Endothelial cell of umbilical vein (primary cell): ENCODE data around the gene MINDY4. TPM values are rescaled to one million over a fixed set of nuclear protein-coding genes. Genes with fewer than 3 reads are reported as not detected.

Experiments
- BruUV-seq: library from RNA; stranded (reverse); fragments of 400-500 nt; replicated peaks from 2 replicates; lab custom pipeline; 2021; lab: Mats Ljungman, UMichigan
- CTCF ChIA-PET: fragments of 300-600, 350-600 bp; sonication (Branson Sonifier 250); formaldehyde crosslinking; loops from one replicate; lab custom pipeline; 2021; ENCODE audit warnings: antibody characterized with exemption, inconsistent platforms; lab: Charles Lee
- POLR2A ChIA-PET: fragments of 300-600, 350-600 bp; sonication (Branson Sonifier 250); formaldehyde crosslinking; loops from one replicate; lab custom pipeline; 2021; ENCODE audit warnings: antibody characterized with exemption, inconsistent platforms; lab: Charles Lee
- DNase-seq: peaks from one replicate; pipeline ENCODE4 v3.0.0-alpha.2; 2011; ENCODE audit warnings: low read depth, low spot score
- FAIRE-seq: peaks from 2 replicates; lab custom pipeline; 2011; peaks lifted over from hg19 to GRCh38; lab: Jason Lieb, UNC
- H2AFZ ChIP-seq: 2 replicates; pipeline ENCODE4 v1.6.0; 2012; ENCODE audit warnings: low read depth, low read length, control low read depth, inconsistent platforms
- H3K27ac ChIP-seq: 2 replicates; pipeline ENCODE4 v1.5.1; 2011; ENCODE audit warnings: low read depth, mild to moderate bottlenecking, control low read depth, low read length, moderate library complexity; ENCODE audit not compliant: insufficient read depth
- H3K27me3 ChIP-seq, 2 experiments: 2 replicates each; pipeline versions ENCODE4 v1.6.0 to v1.6.1; 2011; ENCODE audit warnings: low read length in 2 of 2, mixed read lengths in 1 of 2; ENCODE audit not compliant: control insufficient read depth in 2 of 2, insufficient read depth in 2 of 2
- H3K36me3 ChIP-seq, 2 experiments: 2 replicates in 1 of 2; 3 replicates in 1 of 2; pipeline ENCODE4 v1.5.1; 2011; ENCODE audit warnings: low read length in 2 of 2, mild to moderate bottlenecking in 1 of 2, moderate library complexity in 1 of 2; ENCODE audit not compliant: control insufficient read depth in 2 of 2, insufficient read depth in 2 of 2; ENCODE audit errors: extremely low read depth in 1 of 2
- H3K4me1 ChIP-seq: 3 replicates; pipeline ENCODE4 v1.5.1; 2011; ENCODE audit warnings: mild to moderate bottlenecking, low read length; ENCODE audit not compliant: control insufficient read depth, insufficient read depth; ENCODE audit errors: extremely low read depth
- H3K4me2 ChIP-seq: 2 replicates; pipeline ENCODE4 v1.6.1; 2011; ENCODE audit warnings: low read length, control low read depth, mixed read lengths; ENCODE audit not compliant: insufficient read depth
- H3K4me3 ChIP-seq, 3 experiments: fragments of 200-600 bp in 1 of 3; sonication (generic), shearing (Covaris generic) in 1 of 3; replicated peaks in 1 of 3; 2 replicates each; pipeline ENCODE4 v1.5.1; 2011 to 2016; ENCODE audit warnings: control low read depth in 3 of 3, low read length in 3 of 3, mild to moderate bottlenecking in 2 of 3, inconsistent platforms in 1 of 3, low read depth in 1 of 3, moderate library complexity in 1 of 3; ENCODE audit not compliant: insufficient read depth in 1 of 3
- H3K79me2 ChIP-seq: 2 replicates; pipeline ENCODE4 v1.6.0; 2012; ENCODE audit warnings: low read length, inconsistent platforms; ENCODE audit not compliant: control insufficient read depth, insufficient read depth
- H3K9ac ChIP-seq: replicated peaks from 2 replicates; pipeline ENCODE3; 2011; ENCODE audit warnings: low read length, control low read depth; ENCODE audit not compliant: insufficient read depth; ENCODE audit errors: extremely low read depth
- H3K9me1 ChIP-seq: replicated peaks from 3 replicates; pipeline ENCODE4 v1.6.0; 2011; ENCODE audit warnings: mild to moderate bottlenecking, low read length; ENCODE audit not compliant: control insufficient read depth, insufficient read depth; ENCODE audit errors: extremely low read depth
- H3K9me3 ChIP-seq: replicated peaks from 2 replicates; pipeline ENCODE4 v1.5.1; 2012; ENCODE audit warnings: low read length, inconsistent platforms; ENCODE audit not compliant: control insufficient read depth, insufficient read depth
- H4K20me1 ChIP-seq: replicated peaks from 2 replicates; pipeline ENCODE3; 2011; ENCODE audit warnings: mild to moderate bottlenecking, low read length; ENCODE audit not compliant: control insufficient read depth, insufficient read depth; ENCODE audit errors: extremely low read depth
- CTCF ChIP-seq, 2 donors: IDR thresholded peaks; 1 replicate in 1 of 2; 2 replicates in 1 of 2; pipeline ENCODE4 v1.5.1; 2011; ENCODE audit warnings: low read length in 2 of 2, mild to moderate bottlenecking in 2 of 2, moderate library complexity in 2 of 2, control low read depth in 1 of 2, inconsistent platforms in 1 of 2, low read depth in 1 of 2; ENCODE audit not compliant: insufficient read depth in 1 of 2; ENCODE audit errors: extremely low read depth in 1 of 2
- EZH2 ChIP-seq: IDR thresholded peaks from 2 replicates; pipeline ENCODE4 v1.6.1; 2012; ENCODE audit warnings: borderline replicate concordance, low read depth, mild to moderate bottlenecking, moderate library complexity, low read length, inconsistent platforms; ENCODE audit not compliant: severe bottlenecking
- FOS ChIP-seq: IDR thresholded peaks from 2 replicates; pipeline ENCODE4 v1.6.1; 2011; ENCODE audit warnings: mild to moderate bottlenecking, low read length, moderate library complexity, borderline replicate concordance; ENCODE audit not compliant: insufficient read depth
- GATA2 ChIP-seq: IDR thresholded peaks from 2 replicates; pipeline ENCODE4 v1.7.0; 2011; ENCODE audit warnings: low read depth, mild to moderate bottlenecking, moderate library complexity, mixed read lengths, low read length; ENCODE audit not compliant: insufficient read length, insufficient read depth
- MAX ChIP-seq: IDR thresholded peaks from 2 replicates; pipeline ENCODE4 v1.6.1; 2011; ENCODE audit not compliant: insufficient read depth, insufficient read length
- MYC ChIP-seq: IDR thresholded peaks from one replicate; pipeline ENCODE4 v1.6.1; 2011; ENCODE audit warnings: mild to moderate bottlenecking, low read depth, low read length
- dilution Hi-C: fragments of 300-500 bp; cut with MboI; formaldehyde crosslinking; loops from one replicate; pipeline ENCODE4 v1.15.0; 2019; ENCODE audit warnings: low sequenced_read_pairs; ENCODE audit not compliant: extremely low pct_ligation_motif_present
- intact Hi-C: fragments of 100-400 bp; cut with micrococcal nuclease; formaldehyde crosslinking; loops from one replicate; pipeline ENCODE4 v1.10.0; 2022
- polyA plus RNA-seq, 4 experiments: library from polyadenylated mRNA; depleted of rRNA in 3 of 4; stranded (reverse) in 3 of 4; unstranded in 1 of 4; fragments of >200 nt; gene quantifications; 2 replicates each; pipeline versions ENCODE4 v1.2.1 to v1.2.3, GENCODE V29; 2011 to 2012; ENCODE audit warnings: missing spikeins in 1 of 4
- total RNA-seq: library from RNA; stranded (reverse); gene quantifications from 2 replicates; pipeline ENCODE4 v1.2.3, GENCODE V29; 2021

MINDY4 gene
- total and polyA plus RNA-seq, 2 donors (not counting 3 experiments of a cell fraction or from before 2014, with no cell fraction given): 2.2 to 4.7 TPM

GRCh38 chr7:30894866-30895605 lies 123.8 kb downstream of the MINDY4 start:
- Histone ChIP-seq H3K4me3 (no peak overlapping the region), H3K4me1 (peaks cover 23% of the 10 kb centered on the region), H4K20me1 (no peaks in the 10 kb centered on the region), H2AFZ (no peak overlapping the region), H3K79me2 (no peaks in the 10 kb centered on the region), H3K9me3 (no peaks in the 10 kb centered on the region), H3K27ac (no peak overlapping the region), H3K4me2 (no peak overlapping the region), H3K9ac (no peak overlapping the region), H3K27me3 (peaks cover 16 to 17% of the 10 kb centered on the region in 2 experiments), H3K36me3 (no peaks in the 10 kb centered on the region), H3K9me1 (no peaks in the 10 kb centered on the region)
- dilution Hi-C loops (no loop called here), intact Hi-C loops (no loop called here)
- DNase-seq (no peak), FAIRE-seq (no peak)
- POLR2A ChIA-PET: no interaction called here
- TF ChIP-seq MYC: no peak
- TF ChIP-seq CTCF (IDR thresholded peaks at IDR 0.05; ENCODE audit: extremely low read depth in 1 of 2, insufficient read depth in 1 of 2, low read depth in 1 of 2, low read length in 2 of 2): peak in 1 of 2 donors; percentile 40
- no TSS peak for BruUV-seq
- CTCF ChIA-PET: interaction anchor here (0.7 to 2.7 kb wide), 4 partner anchors 44 to 91 kb away, joined by 3 to 10 read pairs (median 4); no protein-coding TSS in a partner anchor

- H2AFZ ChIP-seq: no peak overlapping the region
- no peak overlapping the region for H3K9ac ChIP-seq
- peaks cover 23% of the 10 kb centered on the region for H3K4me1 ChIP-seq
- ChIA-PET POLR2A (no interaction called here), CTCF (interaction anchor here (0.8 to 1.3 kb wide), 2 partner anchors 88 to 92 kb away, joined by 3 to 4 read pairs; no protein-coding TSS in a partner anchor)
- no peaks in the 10 kb centered on the region for H3K79me2 ChIP-seq
- H3K4me3 ChIP-seq: no peak overlapping the region
- H3K36me3 ChIP-seq: no peaks in the 10 kb centered on the region
- no peak overlapping the region for H3K4me2 ChIP-seq
- DNase-seq (no peak), FAIRE-seq (no peak)
- H3K27me3 ChIP-seq: peaks cover 6 to 9% of the 10 kb centered on the region in 2 experiments
- H3K27ac ChIP-seq: no peak overlapping the region
- no peaks in the 10 kb centered on the region for H3K9me3 ChIP-seq
- no peaks in the 10 kb centered on the region for H4K20me1 ChIP-seq
- dilution Hi-C loops: no loop called here
- no peaks in the 10 kb centered on the region for H3K9me1 ChIP-seq
- no peak for TF ChIP-seq CTCF (IDR thresholded peaks at IDR 0.05; ENCODE audit: extremely low read depth in 1 of 2, insufficient read depth in 1 of 2, low read depth in 1 of 2, low read length in 2 of 2)
- no peak for TF ChIP-seq FOS
- no peak for TF ChIP-seq MYC
- TF ChIP-seq EZH2: no peak
- TF ChIP-seq GATA2: no peak
- no peak for TF ChIP-seq MAX
- BruUV-seq: no TSS peak
- intact Hi-C loops: no loop called here
Observed at GRCh38 chr7:30896036-30896435, 124.8 kb downstream of the MINDY4 start.
